HL-60 (cell line): ENCODE results near the gene LRMDA.

Experiments
- CTCF ChIP-seq: IDR thresholded peaks from one replicate; pipeline ENCODE4 v1.5.1; 2011; ENCODE audit warnings: low read length, control low read depth, inconsistent platforms; ENCODE audit not compliant: insufficient read depth
- GABPA ChIP-seq: IDR thresholded peaks from 2 replicates; pipeline ENCODE4 v1.6.1; 2012; ENCODE audit warnings: low read depth
- POLR2AphosphoS5 ChIP-seq: IDR thresholded peaks from 2 replicates; pipeline ENCODE4 v1.6.1; 2012; ENCODE audit warnings: low read depth
- REST ChIP-seq: IDR thresholded peaks from 2 replicates; pipeline ENCODE4 v1.6.1; 2012; ENCODE audit warnings: low read depth; ENCODE audit not compliant: insufficient replicate concordance

GRCh38 chr10:76428551-76429367 is 997.3 kb downstream of the LRMDA start:
- no peak for TF ChIP-seq CTCF
- no peak for TF ChIP-seq POLR2AphosphoS5
- no peak for TF ChIP-seq REST
- TF ChIP-seq GABPA: no peak
